Mononuclear cell (primary cell): ENCODE measurements around the gene OR1D2. TPM values are rescaled to one million over a fixed set of nuclear protein-coding genes. Genes with fewer than 3 reads are reported as not detected.
"Not testable (repeated sequence)": the region's sequence is repeated elsewhere in the genome, so short reads cannot be mapped to it uniquely, and the experiment has no call there.

Source experiments
- H3K27me3 ChIP-seq: 2 replicates; pipeline ENCODE4 v1.6.0; 2011; ENCODE audit warnings: low read length, control low read depth; ENCODE audit not compliant: insufficient read depth
- H3K4me1 ChIP-seq: 2 replicates; pipeline ENCODE4 v1.5.1; 2011; ENCODE audit warnings: mild to moderate bottlenecking, low read length, control low read depth; ENCODE audit not compliant: insufficient read depth
- H3K4me3 ChIP-seq: 2 replicates; pipeline ENCODE4 v1.5.1; 2011; ENCODE audit warnings: mild to moderate bottlenecking, low read length, moderate library complexity
- H3K9me3 ChIP-seq: 2 replicates; pipeline ENCODE4 v1.5.1; 2011; ENCODE audit warnings: low read depth, mild to moderate bottlenecking, control low read depth, low read length
- total RNA-seq: library from RNA; depleted of rRNA; stranded (reverse); fragments of >200 nt; gene quantifications from one replicate; pipeline ENCODE4 v1.2.3, GENCODE V29; 2012

OR1D2 gene
- 0.21 TPM for total RNA-seq

- H3K4me3 ChIP-seq: no peak within 1 kb of the TSS
- H3K27me3 ChIP-seq: no peaks in the 10 kb centered on the region
These were observed at the start of gene OR1D2 for GRCh38 chr17:3104322-3104721. Gene OR1D2 (minus strand): TSS chr17:3104422. CDS start chr17:3092996, 11,426 bp downstream.

GRCh38 chr17:3137494-3137893 lies 33.3 kb upstream of the OR1D2 start:
- not testable (repeated sequence) for H3K4me1 ChIP-seq, H3K4me3 ChIP-seq, H3K9me3 ChIP-seq, H3K27me3 ChIP-seq

More at GRCh38 chr17:3104322-3104721, at the start of gene OR1D2:
- Histone ChIP-seq H3K9me3 (peaks cover 5% of the 10 kb centered on the region), H3K4me1 (no peaks in the 10 kb centered on the region)

- Histone ChIP-seq H3K4me3 (no peak within 1 kb of the TSS), H3K27me3 (peaks cover 6% of the 10 kb centered on the region), H3K4me1 (no peaks in the 10 kb centered on the region), H3K9me3 (no peaks in the 10 kb centered on the region)
These were observed 23.2 kb upstream of the OR1D2 start, which contains the start of gene OR1G1 for GRCh38 chr17:3127451-3127850. Gene OR1G1 (minus strand): TSS chr17:3127551. CDS start chr17:3127551, 0 bp downstream.

- not testable (repeated sequence) for H3K4me1 ChIP-seq, H3K9me3 ChIP-seq, H3K4me3 ChIP-seq, H3K27me3 ChIP-seq
These were observed 30.4 kb downstream of the OR1D2 start for GRCh38 chr17:3073850-3074249.

GRCh38 chr17:3065192-3065591 lies 39.0 kb downstream of the OR1D2 start:
- H3K4me1 ChIP-seq, H3K27me3 ChIP-seq, H3K9me3 ChIP-seq, H3K4me3 ChIP-seq: not testable (repeated sequence)

- H3K4me1 ChIP-seq, H3K27me3 ChIP-seq, H3K4me3 ChIP-seq, H3K9me3 ChIP-seq: not testable (repeated sequence)
These were observed 40.7 kb downstream of the OR1D2 start, which contains the start of gene OR1D5 for GRCh38 chr17:3063507-3063906. Gene OR1D5 (minus strand): TSS chr17:3063607. CDS start chr17:3063607, 0 bp downstream.

- not testable (repeated sequence) for H3K27me3 ChIP-seq, H3K4me3 ChIP-seq, H3K9me3 ChIP-seq, H3K4me1 ChIP-seq
These were observed 41.3 kb downstream of the OR1D2 start for GRCh38 chr17:3062824-3063377.

- H3K4me1 ChIP-seq, H3K9me3 ChIP-seq, H3K27me3 ChIP-seq, H3K4me3 ChIP-seq: not testable (repeated sequence)
These were observed 49.4 kb downstream of the OR1D2 start for GRCh38 chr17:3054868-3055267.

GRCh38 chr17:3049705-3050295 lies 54.4 kb downstream of the OR1D2 start:
- Histone ChIP-seq H3K9me3 (no peaks in the 10 kb centered on the region), H3K4me3 (no peak overlapping the region), H3K4me1 (peaks cover 13% of the 10 kb centered on the region), H3K27me3 (no peaks in the 10 kb centered on the region)

- H3K9me3 ChIP-seq: no peaks in the 10 kb centered on the region
- no peaks in the 10 kb centered on the region for H3K27me3 ChIP-seq
- peaks cover 13% of the 10 kb centered on the region for H3K4me1 ChIP-seq
- peak overlapping the region; percentile 54 for H3K4me3 ChIP-seq
These were observed 55.3 kb downstream of the OR1D2 start for GRCh38 chr17:3048727-3049471.

- no peak overlapping the region for H3K4me3 ChIP-seq
- peaks cover 13% of the 10 kb centered on the region for H3K4me1 ChIP-seq
These were observed 57.5 kb downstream of the OR1D2 start for GRCh38 chr17:3046753-3047152.

GRCh38 chr17:3043737-3044365 lies 60.4 kb downstream of the OR1D2 start:
- no peaks in the 10 kb centered on the region for H3K9me3 ChIP-seq
- H3K27me3 ChIP-seq: no peaks in the 10 kb centered on the region
- H3K4me1 ChIP-seq: peaks cover 18% of the 10 kb centered on the region
- no peak overlapping the region for H3K4me3 ChIP-seq

More at GRCh38 chr17:3046753-3047152, 57.5 kb downstream of the OR1D2 start:
- H3K27me3 ChIP-seq: no peaks in the 10 kb centered on the region
- no peaks in the 10 kb centered on the region for H3K9me3 ChIP-seq

GRCh38 chr17:3040882-3041281 lies 63.3 kb downstream of the OR1D2 start:
- Histone ChIP-seq H3K4me1 (peaks cover 13% of the 10 kb centered on the region), H3K27me3 (no peaks in the 10 kb centered on the region), H3K9me3 (no peaks in the 10 kb centered on the region), H3K4me3 (no peak overlapping the region)

- Histone ChIP-seq H3K4me1 (peaks cover 13% of the 10 kb centered on the region), H3K4me3 (no peak overlapping the region)
These were observed 64.5 kb downstream of the OR1D2 start for GRCh38 chr17:3039736-3040135.

GRCh38 chr17:3038941-3039340 lies 65.3 kb downstream of the OR1D2 start:
- Histone ChIP-seq H3K27me3 (no peaks in the 10 kb centered on the region), H3K9me3 (no peaks in the 10 kb centered on the region), H3K4me3 (no peak overlapping the region), H3K4me1 (peaks cover 13% of the 10 kb centered on the region)

More at GRCh38 chr17:3039736-3040135, 64.5 kb downstream of the OR1D2 start:
- Histone ChIP-seq H3K27me3 (no peaks in the 10 kb centered on the region), H3K9me3 (no peaks in the 10 kb centered on the region)
